HepG2 (cell line): ENCODE measurements around the gene VPS13D. TPM values are rescaled to one million over a fixed set of nuclear protein-coding genes. Genes with fewer than 3 reads are reported as not detected.

Experiments used
- BHLHE40 ChIP-seq: IDR thresholded peaks from 2 replicates; pipeline ENCODE4 v1.6.1; 2011; ENCODE audit warnings: low read length, improper control_type of control experiment
- EHMT2 ChIP-seq: fragments of 200-600 bp; sonication (generic); IDR thresholded peaks from 2 replicates; pipeline ENCODE4 v1.7.0; 2017; ENCODE audit warnings: antibody characterized with exemption, low read depth, low read length, borderline replicate concordance
- HOXA5 ChIP-seq: sonication (generic); formaldehyde crosslinking; IDR thresholded peaks from 2 replicates; pipeline ENCODE4 v1.4.0; 2020; ENCODE audit warnings: missing genetic modification reagents
- PHF20 ChIP-seq: sonication (generic); formaldehyde crosslinking; IDR thresholded peaks from 2 replicates; pipeline ENCODE4 v1.5.0; 2020; ENCODE audit warnings: mild to moderate bottlenecking, missing genetic modification reagents
- POLR2A ChIP-seq, 2 experiments: IDR thresholded peaks; 2 replicates each; pipeline ENCODE4 v1.6.1; 2011; ENCODE audit warnings: low read depth in 2 of 2, low read length in 2 of 2, mild to moderate bottlenecking in 1 of 2, moderate library complexity in 1 of 2; ENCODE audit not compliant: insufficient read depth in 1 of 2
- RAD21 ChIP-seq: fragments of 450-650 bp; formaldehyde crosslinking; IDR thresholded peaks from 2 replicates; pipeline ENCODE4 v1.5.0; 2020; ENCODE audit warnings: mild to moderate bottlenecking
- RCOR2 ChIP-seq: IDR thresholded peaks from 2 replicates; pipeline ENCODE4 v1.6.1; 2016; ENCODE audit warnings: missing biosample characterization, missing genetic modification reagents
- REPIN1 ChIP-seq: sonication (generic); formaldehyde crosslinking; IDR thresholded peaks from 2 replicates; pipeline ENCODE4 v1.8.0; 2022; ENCODE audit warnings: missing genetic modification reagents, low read depth, mild to moderate bottlenecking, borderline replicate concordance
- SALL2 ChIP-seq: sonication (generic); formaldehyde crosslinking; IDR thresholded peaks from 2 replicates; pipeline ENCODE4 v1.8.1; 2023; ENCODE audit warnings: mild to moderate bottlenecking, missing genetic modification reagents, inconsistent platforms
- STAG1 ChIP-seq: sonication (generic); formaldehyde crosslinking; IDR thresholded peaks from 2 replicates; pipeline ENCODE4 v1.4.0; 2020; ENCODE audit warnings: missing genetic modification reagents
- ZNF225 ChIP-seq: sonication (generic); formaldehyde crosslinking; IDR thresholded peaks from 2 replicates; pipeline ENCODE4 v1.4.0; 2020; ENCODE audit warnings: mild to moderate bottlenecking, missing genetic modification reagents
- ZNF253 ChIP-seq: sonication (generic); formaldehyde crosslinking; IDR thresholded peaks from 2 replicates; pipeline ENCODE4 v1.8.0; 2022; ENCODE audit warnings: mild to moderate bottlenecking, missing genetic modification reagents, borderline replicate concordance
- ZNF746 ChIP-seq: sonication (generic); formaldehyde crosslinking; IDR thresholded peaks from 2 replicates; pipeline ENCODE4 v1.8.0; 2022; ENCODE audit warnings: mild to moderate bottlenecking, missing genetic modification reagents
- ZNF773 ChIP-seq: sonication (generic); formaldehyde crosslinking; IDR thresholded peaks from 2 replicates; pipeline ENCODE4 v1.4.0; 2020; ENCODE audit warnings: missing genetic modification reagents, borderline replicate concordance
- polyA plus RNA-seq, 8 experiments: library from polyadenylated mRNA; depleted of rRNA in 3 of 8; stranded (reverse) in 7 of 8; unstranded in 1 of 8; fragments of >200 nt; fragmentation: Illumina TruSeq in 4 of 8; extraction: Trizol in 4 of 8; gene quantifications; 2 replicates each; pipeline versions ENCODE4 v1.2.1 to v1.2.3, GENCODE V29; 2011 to 2016; ENCODE audit warnings: low read depth in 4 of 8, missing spikeins in 1 of 8, mixed read lengths in 1 of 8; ENCODE audit not compliant: insufficient read depth in 1 of 8
- total RNA-seq, 5 experiments: library from RNA; depleted of rRNA; stranded (reverse); fragments of >200 nt; fragmentation: Illumina TruSeq; extraction: Trizol; gene quantifications; 2 replicates each; pipeline ENCODE4 v1.2.3, GENCODE V29; 2016; ENCODE audit warnings: low read depth in 1 of 5
- TF ChIP-seq, protein P1 (sequence below): sonication (generic); formaldehyde crosslinking; IDR thresholded peaks from 2 replicates; pipeline ENCODE4 v1.4.0; 2020; ENCODE audit warnings: missing genetic modification reagents, borderline replicate concordance
- TF ChIP-seq, protein P2 (sequence below): sonication (generic); formaldehyde crosslinking; IDR thresholded peaks from 2 replicates; pipeline ENCODE4 v1.4.0; 2020; ENCODE audit warnings: missing genetic modification reagents, borderline replicate concordance
- TF ChIP-seq, protein P3 (sequence below): sonication (generic); formaldehyde crosslinking; IDR thresholded peaks from 2 replicates; pipeline ENCODE4 v1.5.0; 2020; ENCODE audit warnings: mild to moderate bottlenecking, missing genetic modification reagents, borderline replicate concordance

VPS13D gene
- total and polyA plus RNA-seq, 2 of the 13 experiments (the other 11 are each of a cell fraction or from before 2014, with no cell fraction given), result 8.6 to 13.9 TPM

DNA sequence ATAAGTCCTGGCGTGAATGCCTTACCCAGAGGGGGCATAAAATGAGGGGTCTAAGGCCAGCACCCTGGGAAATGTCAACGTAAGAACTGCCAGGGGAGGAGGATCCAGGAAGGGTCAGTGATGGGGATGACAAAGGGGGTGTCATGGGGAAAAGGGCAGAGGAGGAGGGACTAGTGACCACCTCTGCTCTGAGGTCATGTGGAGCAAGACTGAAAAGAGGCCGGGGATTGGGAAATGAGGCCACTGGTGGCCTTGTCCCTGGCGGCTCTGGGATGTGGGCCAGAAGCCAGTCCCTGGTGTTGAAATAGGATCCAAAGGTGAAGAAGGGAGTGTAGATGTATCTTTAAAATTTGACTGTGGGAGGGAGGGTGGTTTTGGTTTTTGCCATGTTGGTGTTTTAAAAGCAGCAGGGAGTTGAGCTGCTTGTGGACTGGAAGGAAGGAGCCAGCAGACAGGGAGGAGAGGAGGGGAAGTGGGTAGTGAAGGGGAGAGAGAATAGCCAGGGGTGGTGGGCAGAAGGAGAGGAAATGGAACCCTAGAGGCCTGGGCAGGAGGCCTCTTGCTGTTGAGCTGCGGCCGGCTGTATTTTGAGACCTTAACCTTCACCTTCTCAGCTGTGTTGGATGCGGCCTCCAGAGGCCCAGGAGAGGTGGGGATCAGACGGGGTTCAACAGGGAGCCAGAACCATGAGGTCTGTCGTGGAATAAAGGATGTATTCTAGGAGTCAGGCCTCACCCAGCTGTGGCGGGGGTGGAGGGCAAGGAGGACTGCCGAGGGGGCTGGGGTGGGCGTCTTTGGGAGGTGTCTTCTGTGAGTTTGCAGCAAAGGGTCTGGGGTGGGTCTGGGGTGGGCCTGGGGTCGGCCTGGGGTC is 295.7 kb downstream of the VPS13D start (continued):
- no peak for TF ChIP-seq ZNF253 (CRISPR knock-in tag)
- TF ChIP-seq ZNF746 (CRISPR knock-in tag), result peak; percentile 84
- peak; percentile 62; the same call in 1 of the 2 replicates for TF ChIP-seq REPIN1 (CRISPR knock-in tag)
- TF ChIP-seq, protein P1, sequence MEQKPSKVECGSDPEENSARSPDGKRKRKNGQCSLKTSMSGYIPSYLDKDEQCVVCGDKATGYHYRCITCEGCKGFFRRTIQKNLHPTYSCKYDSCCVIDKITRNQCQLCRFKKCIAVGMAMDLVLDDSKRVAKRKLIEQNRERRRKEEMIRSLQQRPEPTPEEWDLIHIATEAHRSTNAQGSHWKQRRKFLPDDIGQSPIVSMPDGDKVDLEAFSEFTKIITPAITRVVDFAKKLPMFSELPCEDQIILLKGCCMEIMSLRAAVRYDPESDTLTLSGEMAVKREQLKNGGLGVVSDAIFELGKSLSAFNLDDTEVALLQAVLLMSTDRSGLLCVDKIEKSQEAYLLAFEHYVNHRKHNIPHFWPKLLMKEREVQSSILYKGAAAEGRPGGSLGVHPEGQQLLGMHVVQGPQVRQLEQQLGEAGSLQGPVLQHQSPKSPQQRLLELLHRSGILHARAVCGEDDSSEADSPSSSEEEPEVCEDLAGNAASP, result peak; percentile 94; the same call in 1 of the 2 replicates
- TF ChIP-seq, protein P2, sequence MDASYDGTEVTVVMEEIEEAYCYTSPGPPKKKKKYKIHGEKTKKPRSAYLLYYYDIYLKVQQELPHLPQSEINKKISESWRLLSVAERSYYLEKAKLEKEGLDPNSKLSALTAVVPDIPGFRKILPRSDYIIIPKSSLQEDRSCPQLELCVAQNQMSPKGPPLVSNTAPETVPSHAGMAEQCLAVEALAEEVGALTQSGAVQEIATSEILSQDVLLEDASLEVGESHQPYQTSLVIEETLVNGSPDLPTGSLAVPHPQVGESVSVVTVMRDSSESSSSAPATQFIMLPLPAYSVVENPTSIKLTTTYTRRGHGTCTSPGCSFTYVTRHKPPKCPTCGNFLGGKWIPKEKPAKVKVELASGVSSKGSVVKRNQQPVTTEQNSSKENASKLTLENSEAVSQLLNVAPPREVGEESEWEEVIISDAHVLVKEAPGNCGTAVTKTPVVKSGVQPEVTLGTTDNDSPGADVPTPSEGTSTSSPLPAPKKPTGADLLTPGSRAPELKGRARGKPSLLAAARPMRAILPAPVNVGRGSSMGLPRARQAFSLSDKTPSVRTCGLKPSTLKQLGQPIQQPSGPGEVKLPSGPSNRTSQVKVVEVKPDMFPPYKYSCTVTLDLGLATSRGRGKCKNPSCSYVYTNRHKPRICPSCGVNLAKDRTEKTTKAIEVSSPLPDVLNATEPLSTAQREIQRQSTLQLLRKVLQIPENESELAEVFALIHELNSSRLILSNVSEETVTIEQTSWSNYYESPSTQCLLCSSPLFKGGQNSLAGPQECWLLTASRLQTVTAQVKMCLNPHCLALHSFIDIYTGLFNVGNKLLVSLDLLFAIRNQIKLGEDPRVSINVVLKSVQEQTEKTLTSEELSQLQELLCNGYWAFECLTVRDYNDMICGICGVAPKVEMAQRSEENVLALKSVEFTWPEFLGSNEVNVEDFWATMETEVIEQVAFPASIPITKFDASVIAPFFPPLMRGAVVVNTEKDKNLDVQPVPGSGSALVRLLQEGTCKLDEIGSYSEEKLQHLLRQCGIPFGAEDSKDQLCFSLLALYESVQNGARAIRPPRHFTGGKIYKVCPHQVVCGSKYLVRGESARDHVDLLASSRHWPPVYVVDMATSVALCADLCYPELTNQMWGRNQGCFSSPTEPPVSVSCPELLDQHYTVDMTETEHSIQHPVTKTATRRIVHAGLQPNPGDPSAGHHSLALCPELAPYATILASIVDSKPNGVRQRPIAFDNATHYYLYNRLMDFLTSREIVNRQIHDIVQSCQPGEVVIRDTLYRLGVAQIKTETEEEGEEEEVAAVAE, result no peak
- peak; percentile 47 to 50; a peak in 3 of 4 replicates for TF ChIP-seq POLR2A (IDR thresholded peaks at IDR 0.05; ENCODE audit: insufficient read depth in 1 of 2, low read depth in 2 of 2, low read length in 2 of 2)
- no peak for TF ChIP-seq ZNF773
- TF ChIP-seq SALL2 (CRISPR knock-in tag), result peak; percentile 25; the same call in 1 of the 2 replicates
- TF ChIP-seq RCOR2 (CRISPR knock-in tag), result peak; percentile 77; the same call in 1 of the 2 replicates
- peak; percentile 47; the same call in 1 of the 2 replicates for TF ChIP-seq HOXA5 (CRISPR knock-in tag)
- TF ChIP-seq RAD21 (CRISPR knock-in tag), result 0 out of 2 replicates have a peak, but pooled peaks have one; percentile 16
- no peak for TF ChIP-seq ZNF225 (CRISPR knock-in tag)
- TF ChIP-seq, protein P3, sequence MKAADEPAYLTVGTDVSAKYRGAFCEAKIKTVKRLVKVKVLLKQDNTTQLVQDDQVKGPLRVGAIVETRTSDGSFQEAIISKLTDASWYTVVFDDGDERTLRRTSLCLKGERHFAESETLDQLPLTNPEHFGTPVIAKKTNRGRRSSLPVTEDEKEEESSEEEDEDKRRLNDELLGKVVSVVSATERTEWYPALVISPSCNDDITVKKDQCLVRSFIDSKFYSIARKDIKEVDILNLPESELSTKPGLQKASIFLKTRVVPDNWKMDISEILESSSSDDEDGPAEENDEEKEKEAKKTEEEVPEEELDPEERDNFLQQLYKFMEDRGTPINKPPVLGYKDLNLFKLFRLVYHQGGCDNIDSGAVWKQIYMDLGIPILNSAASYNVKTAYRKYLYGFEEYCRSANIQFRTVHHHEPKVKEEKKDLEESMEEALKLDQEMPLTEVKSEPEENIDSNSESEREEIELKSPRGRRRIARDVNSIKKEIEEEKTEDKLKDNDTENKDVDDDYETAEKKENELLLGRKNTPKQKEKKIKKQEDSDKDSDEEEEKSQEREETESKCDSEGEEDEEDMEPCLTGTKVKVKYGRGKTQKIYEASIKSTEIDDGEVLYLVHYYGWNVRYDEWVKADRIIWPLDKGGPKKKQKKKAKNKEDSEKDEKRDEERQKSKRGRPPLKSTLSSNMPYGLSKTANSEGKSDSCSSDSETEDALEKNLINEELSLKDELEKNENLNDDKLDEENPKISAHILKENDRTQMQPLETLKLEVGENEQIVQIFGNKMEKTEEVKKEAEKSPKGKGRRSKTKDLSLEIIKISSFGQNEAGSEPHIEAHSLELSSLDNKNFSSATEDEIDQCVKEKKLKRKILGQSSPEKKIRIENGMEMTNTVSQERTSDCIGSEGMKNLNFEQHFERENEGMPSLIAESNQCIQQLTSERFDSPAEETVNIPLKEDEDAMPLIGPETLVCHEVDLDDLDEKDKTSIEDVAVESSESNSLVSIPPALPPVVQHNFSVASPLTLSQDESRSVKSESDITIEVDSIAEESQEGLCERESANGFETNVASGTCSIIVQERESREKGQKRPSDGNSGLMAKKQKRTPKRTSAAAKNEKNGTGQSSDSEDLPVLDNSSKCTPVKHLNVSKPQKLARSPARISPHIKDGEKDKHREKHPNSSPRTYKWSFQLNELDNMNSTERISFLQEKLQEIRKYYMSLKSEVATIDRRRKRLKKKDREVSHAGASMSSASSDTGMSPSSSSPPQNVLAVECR (CRISPR knock-in tag), result peak; percentile 59; the same call in 1 of the 2 replicates
- TF ChIP-seq BHLHE40, result no peak
- TF ChIP-seq PHF20, result 0 out of 2 replicates have a peak, but pooled peaks have one; percentile 22
- no peak for TF ChIP-seq STAG1 (CRISPR knock-in tag)
- no peak; the same call in 1 of the 2 replicates for TF ChIP-seq EHMT2
